Measurements from ENCODE around the gene OLFML1. TPM values are rescaled to one million over a fixed set of nuclear protein-coding genes. Genes with fewer than 3 reads are reported as not detected.

The OLFML1 gene
- total and polyA plus RNA-seq, 2 of the 13 experiments (the other 11 are each of a cell fraction or from before 2014, with no cell fraction given), result 0.89 to 0.90 TPM

GRCh38 chr11:7518811-7519562 lies 33.7 kb downstream of the OLFML1 start (continued):
- TF ChIP-seq, protein P1, sequence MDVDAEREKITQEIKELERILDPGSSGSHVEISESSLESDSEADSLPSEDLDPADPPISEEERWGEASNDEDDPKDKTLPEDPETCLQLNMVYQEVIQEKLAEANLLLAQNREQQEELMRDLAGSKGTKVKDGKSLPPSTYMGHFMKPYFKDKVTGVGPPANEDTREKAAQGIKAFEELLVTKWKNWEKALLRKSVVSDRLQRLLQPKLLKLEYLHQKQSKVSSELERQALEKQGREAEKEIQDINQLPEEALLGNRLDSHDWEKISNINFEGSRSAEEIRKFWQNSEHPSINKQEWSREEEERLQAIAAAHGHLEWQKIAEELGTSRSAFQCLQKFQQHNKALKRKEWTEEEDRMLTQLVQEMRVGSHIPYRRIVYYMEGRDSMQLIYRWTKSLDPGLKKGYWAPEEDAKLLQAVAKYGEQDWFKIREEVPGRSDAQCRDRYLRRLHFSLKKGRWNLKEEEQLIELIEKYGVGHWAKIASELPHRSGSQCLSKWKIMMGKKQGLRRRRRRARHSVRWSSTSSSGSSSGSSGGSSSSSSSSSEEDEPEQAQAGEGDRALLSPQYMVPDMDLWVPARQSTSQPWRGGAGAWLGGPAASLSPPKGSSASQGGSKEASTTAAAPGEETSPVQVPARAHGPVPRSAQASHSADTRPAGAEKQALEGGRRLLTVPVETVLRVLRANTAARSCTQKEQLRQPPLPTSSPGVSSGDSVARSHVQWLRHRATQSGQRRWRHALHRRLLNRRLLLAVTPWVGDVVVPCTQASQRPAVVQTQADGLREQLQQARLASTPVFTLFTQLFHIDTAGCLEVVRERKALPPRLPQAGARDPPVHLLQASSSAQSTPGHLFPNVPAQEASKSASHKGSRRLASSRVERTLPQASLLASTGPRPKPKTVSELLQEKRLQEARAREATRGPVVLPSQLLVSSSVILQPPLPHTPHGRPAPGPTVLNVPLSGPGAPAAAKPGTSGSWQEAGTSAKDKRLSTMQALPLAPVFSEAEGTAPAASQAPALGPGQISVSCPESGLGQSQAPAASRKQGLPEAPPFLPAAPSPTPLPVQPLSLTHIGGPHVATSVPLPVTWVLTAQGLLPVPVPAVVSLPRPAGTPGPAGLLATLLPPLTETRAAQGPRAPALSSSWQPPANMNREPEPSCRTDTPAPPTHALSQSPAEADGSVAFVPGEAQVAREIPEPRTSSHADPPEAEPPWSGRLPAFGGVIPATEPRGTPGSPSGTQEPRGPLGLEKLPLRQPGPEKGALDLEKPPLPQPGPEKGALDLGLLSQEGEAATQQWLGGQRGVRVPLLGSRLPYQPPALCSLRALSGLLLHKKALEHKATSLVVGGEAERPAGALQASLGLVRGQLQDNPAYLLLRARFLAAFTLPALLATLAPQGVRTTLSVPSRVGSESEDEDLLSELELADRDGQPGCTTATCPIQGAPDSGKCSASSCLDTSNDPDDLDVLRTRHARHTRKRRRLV (CRISPR knock-in tag; IDR thresholded peaks at IDR 0.05), result no peak
- TF ChIP-seq ZMYM3 (CRISPR knock-in tag; IDR thresholded peaks at IDR 0.05), result no peak

DNA sequence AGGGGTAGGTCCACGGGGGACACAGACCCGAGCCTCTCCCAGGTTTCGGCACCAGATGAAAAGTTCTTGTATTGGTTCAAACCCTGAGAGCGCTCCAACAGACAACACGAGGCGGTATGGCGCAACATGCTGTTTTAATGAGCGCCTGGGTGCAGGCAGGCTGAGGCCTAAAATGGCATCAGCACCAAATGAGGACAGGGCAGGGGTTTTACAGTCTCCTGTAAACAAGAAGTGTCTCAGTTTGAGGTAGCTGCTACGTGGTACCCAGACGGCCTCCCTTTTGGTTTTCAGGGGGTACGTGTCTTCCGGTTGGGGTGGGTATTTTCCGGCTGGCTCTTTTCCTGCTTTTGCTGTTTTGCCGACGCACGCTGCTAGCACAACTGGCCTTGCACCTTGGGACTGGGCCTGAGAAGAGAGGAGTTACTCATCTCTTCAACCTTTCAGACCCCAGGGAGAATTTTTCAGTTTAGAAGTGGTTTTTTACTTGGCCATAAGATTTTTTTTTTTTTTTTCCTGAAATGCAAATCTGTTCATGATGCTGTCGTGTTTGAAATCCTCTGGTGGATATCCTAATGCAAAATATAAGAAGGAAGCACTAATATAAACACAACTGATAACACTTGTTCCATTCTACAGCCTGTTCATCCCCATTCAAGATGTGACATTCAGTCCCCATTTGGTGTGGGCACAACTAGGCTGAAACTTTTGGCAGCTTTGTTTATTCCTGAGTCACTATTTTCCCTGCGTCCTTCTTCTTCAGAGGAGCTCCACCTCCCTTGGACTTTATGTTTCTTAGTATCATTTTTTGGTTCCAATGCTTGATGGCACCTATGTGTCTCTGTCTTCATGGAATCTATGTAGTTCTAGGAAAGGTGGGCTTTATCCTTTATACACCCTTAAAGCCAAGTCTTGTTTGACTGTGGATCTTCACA lies 35.0 kb downstream of the OLFML1 start:
- WGBS (ENCODE audit: low lambda C conversion rate), result 89% methylated on average over 17 of the region's 18 CpGs
- no peak for FAIRE-seq
- Histone ChIP-seq H3K27me3 (ENCODE audit: control insufficient read depth in 1 of 2, insufficient read depth in 2 of 2, low read length in 2 of 2) (no peaks in the 10 kb centered on the region), H3K4me1 (ENCODE audit: insufficient read depth, low read length) (peaks cover 49% of the 10 kb centered on the region), H3K27ac (ENCODE audit: extremely low read length, insufficient read depth, low read length) (no peak overlapping the region), H2AFZ (ENCODE audit: low read length) (no peak overlapping the region), H3K36me3 (replicated peaks in 1 of 2; ENCODE audit: control insufficient read depth in 1 of 2, insufficient read depth in 2 of 2, low read length in 2 of 2) (no peaks in the 10 kb centered on the region), H3K79me2 (ENCODE audit: insufficient read depth, low read length) (peaks cover 2% of the 10 kb centered on the region), H4K20me1 (ENCODE audit: insufficient read depth, low read length) (no peaks in the 10 kb centered on the region), H3K9ac (ENCODE audit: insufficient read depth, low read depth, low read length) (no peak overlapping the region), H3K4me3 (replicated peaks in 1 of 3; ENCODE audit: insufficient read depth in 1 of 3, low read depth in 2 of 3, low read length in 3 of 3) (no peak overlapping the region), H3K4me2 (ENCODE audit: low read depth, low read length) (no peak overlapping the region), H3K9me3 (ENCODE audit: low read length) (no peaks in the 10 kb centered on the region)
- ChIA-PET CTCF (ENCODE audit: low intra/inter-chr PET ratio, low total read pairs) (no interaction called here), POLR2A (no interaction called here)
- BruUV-seq (replicated peaks), result no TSS peak
- TF ChIP-seq ZSCAN31 (CRISPR knock-in tag; IDR thresholded peaks at IDR 0.05; ENCODE audit: low read depth) (no peak), NRL (CRISPR knock-in tag; IDR thresholded peaks at IDR 0.05; ENCODE audit: borderline replicate concordance) (no peak), DMTF1 (CRISPR knock-in tag; IDR thresholded peaks at IDR 0.05) (no peak)
- TF ChIP-seq, protein P2, sequence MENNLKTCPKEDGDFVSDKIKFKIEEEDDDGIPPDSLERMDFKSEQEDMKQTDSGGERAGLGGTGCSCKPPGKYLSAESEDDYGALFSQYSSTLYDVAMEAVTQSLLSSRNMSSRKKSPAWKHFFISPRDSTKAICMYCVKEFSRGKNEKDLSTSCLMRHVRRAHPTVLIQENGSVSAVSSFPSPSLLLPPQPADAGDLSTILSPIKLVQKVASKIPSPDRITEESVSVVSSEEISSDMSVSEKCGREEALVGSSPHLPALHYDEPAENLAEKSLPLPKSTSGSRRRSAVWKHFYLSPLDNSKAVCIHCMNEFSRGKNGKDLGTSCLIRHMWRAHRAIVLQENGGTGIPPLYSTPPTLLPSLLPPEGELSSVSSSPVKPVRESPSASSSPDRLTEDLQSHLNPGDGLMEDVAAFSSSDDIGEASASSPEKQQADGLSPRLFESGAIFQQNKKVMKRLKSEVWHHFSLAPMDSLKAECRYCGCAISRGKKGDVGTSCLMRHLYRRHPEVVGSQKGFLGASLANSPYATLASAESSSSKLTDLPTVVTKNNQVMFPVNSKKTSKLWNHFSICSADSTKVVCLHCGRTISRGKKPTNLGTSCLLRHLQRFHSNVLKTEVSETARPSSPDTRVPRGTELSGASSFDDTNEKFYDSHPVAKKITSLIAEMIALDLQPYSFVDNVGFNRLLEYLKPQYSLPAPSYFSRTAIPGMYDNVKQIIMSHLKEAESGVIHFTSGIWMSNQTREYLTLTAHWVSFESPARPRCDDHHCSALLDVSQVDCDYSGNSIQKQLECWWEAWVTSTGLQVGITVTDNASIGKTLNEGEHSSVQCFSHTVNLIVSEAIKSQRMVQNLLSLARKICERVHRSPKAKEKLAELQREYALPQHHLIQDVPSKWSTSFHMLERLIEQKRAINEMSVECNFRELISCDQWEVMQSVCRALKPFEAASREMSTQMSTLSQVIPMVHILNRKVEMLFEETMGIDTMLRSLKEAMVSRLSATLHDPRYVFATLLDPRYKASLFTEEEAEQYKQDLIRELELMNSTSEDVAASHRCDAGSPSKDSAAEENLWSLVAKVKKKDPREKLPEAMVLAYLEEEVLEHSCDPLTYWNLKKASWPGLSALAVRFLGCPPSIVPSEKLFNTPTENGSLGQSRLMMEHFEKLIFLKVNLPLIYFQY (CRISPR knock-in tag; IDR thresholded peaks at IDR 0.05; ENCODE audit: borderline replicate concordance), result no peak
- no peak for DNase-seq (ENCODE audit: low spot score)
- no peak for ATAC-seq
- in situ Hi-C loops (cut with HindIII; ENCODE audit: extremely low pct_ligation_motif_present, low pct_unique_long_range_greater_than_20kb), result no loop called here
- intact Hi-C loops (cut with micrococcal nuclease; ENCODE audit: unreplicated experiment), result no loop called here

Measured in HepG2 (cell line).